H1 (cell line): Measurements from ENCODE around the gene MRPS27. TPM values are rescaled to one million over a fixed set of nuclear protein-coding genes. Genes with fewer than 3 reads are reported as not detected.
A peak's percentile ranks its signal among the peaks of the same experiment; 100 is the strongest.

Experiments used
- CTCF ChIA-PET: fragments of 300-600 bp; sonication (Branson Sonifier 250); formaldehyde crosslinking; loops from one replicate; lab custom pipeline; 2021; ENCODE audit not compliant: partially characterized antibody; lab: Charles Lee
- POLR2A ChIA-PET: fragments of 300-600 bp; sonication (Branson Sonifier 250); formaldehyde crosslinking; loops from one replicate; lab custom pipeline; 2021; ENCODE audit warnings: inconsistent platforms; ENCODE audit not compliant: partially characterized antibody; lab: Charles Lee
- DNase-seq, 2 experiments: peaks; one replicate each; pipeline versions ENCODE4 v3.0.0 to v3.0.0-alpha.2; 2010 to 2022; ENCODE audit warnings: low spot score in 2 of 2, low read depth in 1 of 2, mixed read lengths in 1 of 2
- FAIRE-seq: peaks from 2 replicates; lab custom pipeline; 2011; peaks lifted over from hg19 to GRCh38; lab: Jason Lieb, UNC
- H2AFZ ChIP-seq: 2 replicates; pipeline ENCODE4 v1.8.1; 2012; ENCODE audit warnings: low read length, inconsistent platforms
- H2AK5ac ChIP-seq: 2 replicates; pipeline ENCODE4 v1.6.1; 2013; ENCODE audit warnings: low read depth, low read length
- H2BK120ac ChIP-seq: replicated peaks from 2 replicates; pipeline ENCODE3; 2013; ENCODE audit warnings: low read depth, low read length, inconsistent platforms
- H2BK12ac ChIP-seq: 2 replicates; pipeline ENCODE4 v1.6.1; 2013; ENCODE audit warnings: low read depth, low read length
- H2BK15ac ChIP-seq: 2 replicates; pipeline ENCODE4 v1.6.1; 2013; ENCODE audit warnings: low read length
- H2BK20ac ChIP-seq: 2 replicates; pipeline ENCODE4 v1.6.1; 2013; ENCODE audit warnings: low read length
- H2BK5ac ChIP-seq: 2 replicates; pipeline ENCODE4 v1.6.1; 2013; ENCODE audit warnings: low read depth, low read length
- H3K14ac ChIP-seq: 2 replicates; pipeline ENCODE4 v1.6.1; 2013; ENCODE audit warnings: inconsistent platforms; ENCODE audit not compliant: insufficient read length
- H3K18ac ChIP-seq: 2 replicates; pipeline ENCODE4 v1.6.1; 2013; ENCODE audit warnings: low read length; ENCODE audit errors: extremely low read depth
- H3K23ac ChIP-seq: 2 replicates; pipeline ENCODE4 v1.6.1; 2013; ENCODE audit warnings: inconsistent platforms; ENCODE audit not compliant: insufficient read length
- H3K23me2 ChIP-seq: 2 replicates; pipeline ENCODE4 v1.6.1; 2013; ENCODE audit warnings: low read depth, low read length
- H3K27ac ChIP-seq: 2 replicates; pipeline ENCODE4 v1.6.1; 2011; ENCODE audit warnings: low read depth, low read length, inconsistent platforms
- H3K27me3 ChIP-seq, 4 experiments: replicated peaks in 1 of 4; 1 replicate in 1 of 4; 2 replicates in 3 of 4; pipeline versions ENCODE4 v1.6.1 to v1.8.1; 2011 to 2013; ENCODE audit warnings: low read length in 3 of 4, mild to moderate bottlenecking in 3 of 4, inconsistent platforms in 2 of 4, mixed read lengths in 2 of 4, moderate library complexity in 1 of 4; ENCODE audit not compliant: control insufficient read depth in 3 of 4, insufficient read depth in 3 of 4; ENCODE audit errors: extremely low read depth in 1 of 4
- H3K36me3 ChIP-seq, 4 experiments: 2 replicates each; pipeline versions ENCODE4 v1.6.1 to v1.8.1; 2011 to 2013; ENCODE audit warnings: mild to moderate bottlenecking in 4 of 4, low read length in 3 of 4, moderate library complexity in 2 of 4, control low read depth in 1 of 4, inconsistent platforms in 1 of 4; ENCODE audit not compliant: insufficient read depth in 4 of 4, control insufficient read depth in 2 of 4
- H3K4ac ChIP-seq: replicated peaks from 2 replicates; pipeline ENCODE3; 2013; ENCODE audit warnings: low read length, low read depth, mixed read lengths, inconsistent platforms; ENCODE audit not compliant: insufficient read length
- H3K4me1 ChIP-seq, 4 experiments: replicated peaks in 1 of 4; 1 replicate in 1 of 4; 2 replicates in 3 of 4; pipeline versions ENCODE4 v1.6.1 to v1.8.1; 2011 to 2013; ENCODE audit warnings: low read length in 3 of 4, inconsistent platforms in 2 of 4, mixed read lengths in 1 of 4; ENCODE audit not compliant: insufficient read depth in 4 of 4, control insufficient read depth in 3 of 4
- H3K4me2 ChIP-seq, 2 experiments: 2 replicates each; pipeline versions ENCODE4 v1.6.1 to v1.8.1; 2011 to 2013; ENCODE audit warnings: low read depth in 2 of 2, low read length in 2 of 2, control low read depth in 1 of 2, inconsistent platforms in 1 of 2, mild to moderate bottlenecking in 1 of 2; ENCODE audit not compliant: insufficient read depth in 1 of 2
- H3K4me3 ChIP-seq, 4 experiments: fragments of 200-600, 300-600 bp in 1 of 4; sonication (generic), shearing (Covaris generic), sonication (Bioruptor Twin) in 1 of 4; 2 replicates each; pipeline versions ENCODE4 v1.5.1 to v1.8.1; 2011 to 2016; ENCODE audit warnings: low read length in 4 of 4, low read depth in 3 of 4, control low read depth in 2 of 4, inconsistent platforms in 2 of 4, mild to moderate bottlenecking in 2 of 4, mixed read lengths in 1 of 4, moderate library complexity in 1 of 4; ENCODE audit not compliant: insufficient read depth in 2 of 4; ENCODE audit errors: extremely low read depth in 1 of 4
- H3K56ac ChIP-seq: replicated peaks from 2 replicates; pipeline ENCODE3; 2013; ENCODE audit warnings: low read depth, mild to moderate bottlenecking, mixed read lengths, low read length, inconsistent platforms; ENCODE audit not compliant: insufficient read length
- H3K79me1 ChIP-seq: 2 replicates; pipeline ENCODE4 v1.6.1; 2013; ENCODE audit warnings: low read depth, low read length, control low read depth
- H3K79me2 ChIP-seq, 2 experiments: 2 replicates each; pipeline versions ENCODE4 v1.6.1 to v1.8.1; 2012 to 2013; ENCODE audit warnings: low read length in 2 of 2, mild to moderate bottlenecking in 2 of 2, inconsistent platforms in 1 of 2; ENCODE audit not compliant: insufficient read depth in 2 of 2, control insufficient read depth in 1 of 2
- H3K9ac ChIP-seq, 4 experiments: replicated peaks in 1 of 4; 1 replicate in 1 of 4; 2 replicates in 3 of 4; pipeline versions ENCODE4 v1.6.1 to v1.8.1; 2011 to 2013; ENCODE audit warnings: low read depth in 3 of 4, low read length in 3 of 4, control low read depth in 2 of 4, mild to moderate bottlenecking in 2 of 4, moderate library complexity in 2 of 4, inconsistent platforms in 1 of 4; ENCODE audit errors: extremely low read depth in 1 of 4
- H3K9me3 ChIP-seq, 2 experiments: 2 replicates each; pipeline versions ENCODE4 v1.6.1 to v1.8.1; 2012 to 2013; ENCODE audit warnings: mild to moderate bottlenecking in 2 of 2, moderate library complexity in 2 of 2, control low read depth in 1 of 2, inconsistent platforms in 1 of 2, low read depth in 1 of 2, low read length in 1 of 2, mixed read lengths in 1 of 2; ENCODE audit not compliant: insufficient read depth in 2 of 2
- H4K20me1 ChIP-seq, 2 experiments: replicated peaks in 1 of 2; 2 replicates each; pipeline versions ENCODE3 to v1.8.1; 2011 to 2013; ENCODE audit warnings: inconsistent platforms in 2 of 2, low read length in 2 of 2, mild to moderate bottlenecking in 1 of 2; ENCODE audit not compliant: insufficient read depth in 2 of 2, control insufficient read depth in 1 of 2
- H4K5ac ChIP-seq: 2 replicates; pipeline ENCODE4 v1.6.1; 2013; ENCODE audit warnings: low read length, low read depth, mixed read lengths, inconsistent platforms; ENCODE audit not compliant: insufficient read length
- H4K8ac ChIP-seq: 2 replicates; pipeline ENCODE4 v1.8.0; 2013; ENCODE audit warnings: mild to moderate bottlenecking, moderate library complexity, low read length, inconsistent platforms; ENCODE audit not compliant: insufficient read depth; ENCODE audit errors: extremely low read depth
- H4K91ac ChIP-seq: replicated peaks from 2 replicates; pipeline ENCODE3; 2013; ENCODE audit warnings: low read length, mixed read lengths, inconsistent platforms; ENCODE audit not compliant: insufficient read length
- ATF2 ChIP-seq: IDR thresholded peaks from 2 replicates; pipeline ENCODE4 v1.6.1; 2012; ENCODE audit warnings: low read length, inconsistent platforms
- CREB1 ChIP-seq: IDR thresholded peaks from 2 replicates; pipeline ENCODE4 v1.6.1; 2012; ENCODE audit warnings: inconsistent platforms
- GTF2F1 ChIP-seq: IDR thresholded peaks from 2 replicates; pipeline ENCODE4 v1.6.1; 2012; ENCODE audit warnings: low read depth, low read length, improper control_type of control experiment, borderline replicate concordance
- HDAC6 ChIP-seq: IDR thresholded peaks from one replicate; pipeline ENCODE4 v1.7.1; 2012; ENCODE audit warnings: low read depth, mild to moderate bottlenecking, inconsistent platforms, low read length, moderate library complexity
- JUN ChIP-seq: IDR thresholded peaks from 2 replicates; pipeline ENCODE4 v1.6.1; 2011; ENCODE audit warnings: low read depth, mild to moderate bottlenecking, improper control_type of control experiment, low read length
- KDM1A ChIP-seq: fragments of 200-600, 300-600 bp; sonication (generic); IDR thresholded peaks from 2 replicates; pipeline ENCODE4 v1.7.1; 2016; ENCODE audit warnings: mild to moderate bottlenecking, low read length, borderline replicate concordance
- KDM4A ChIP-seq: IDR thresholded peaks from one replicate; pipeline ENCODE4 v1.7.1; 2012; ENCODE audit warnings: low read depth, mild to moderate bottlenecking, moderate library complexity, low read length, inconsistent platforms; ENCODE audit not compliant: severe bottlenecking
- KDM5A ChIP-seq: fragments of 200-600 bp; IDR thresholded peaks from 2 replicates; pipeline ENCODE4 v1.7.1; 2012; ENCODE audit warnings: mild to moderate bottlenecking, low read length, inconsistent platforms, mixed read lengths
- PHF8 ChIP-seq: fragments of 200-600 bp; sonication (generic); conservative IDR thresholded peaks from 2 replicates; pipeline ENCODE4 v1.7.1; 2012; ENCODE audit warnings: low read depth, mild to moderate bottlenecking, inconsistent platforms, low read length, moderate library complexity
- POU5F1 ChIP-seq: IDR thresholded peaks from 2 replicates; pipeline ENCODE4 v1.6.1; 2011; ENCODE audit warnings: low read depth, mild to moderate bottlenecking, low read length, moderate library complexity
- TEAD4 ChIP-seq: IDR thresholded peaks from 2 replicates; pipeline ENCODE4 v1.6.1; 2012; ENCODE audit warnings: low read depth, low read length, inconsistent platforms, mixed read lengths
- WGBS, 2 experiments: shearing (Covaris generic) in 1 of 2; methylation state at CpG; one replicate each; pipeline versions ENCODE4 v1.1.6 to v1.1.7; 2013 to 2015; ENCODE audit warnings: low lambda C conversion rate in 2 of 2, mixed read lengths in 2 of 2, inconsistent platforms in 1 of 2, low coverage in 1 of 2, missing lambda C conversion rate in 1 of 2; ENCODE audit not compliant: insufficient replicate concordance in 2 of 2, insufficient coverage in 1 of 2, insufficient read length in 1 of 2; ENCODE audit errors: extremely low coverage in 1 of 2, missing lambda C conversion rate in 1 of 2; 5-methylcytosine and 5-hydroxymethylcytosine counted together
- polyA plus RNA-seq, 7 experiments: library from polyadenylated mRNA; depleted of rRNA in 3 of 7; stranded (reverse) in 5 of 7; unstranded in 2 of 7; fragments of >200 nt in 5 of 7; fragments of 200-250 nt in 2 of 7; gene quantifications; 1 replicate in 5 of 7; 2 replicates in 1 of 7; 4 replicates in 1 of 7; pipeline versions ENCODE4 v1.2.1 to v1.2.3, GENCODE V29; 2011 to 2013; ENCODE audit warnings: missing spikeins in 2 of 7, mixed read lengths in 2 of 7
- total RNA-seq: library from RNA; stranded (reverse); fragmentation: NEBNext Ultra II Directional; extraction: Animal tissue kit (Norgen Biotek cat#: 25700); gene quantifications from 2 replicates; pipeline ENCODE4 v1.2.1, GENCODE V29; 2021

Gene MRPS27
- total and polyA plus RNA-seq, 2 of the 8 experiments (the other 6 are each of a cell fraction or from before 2014, with no cell fraction given) = 93.2 to 102 TPM

- no peaks in the 10 kb centered on the region for H3K9me3 ChIP-seq
- TF ChIP-seq CREB1 (no peak), POU5F1 (no peak), PHF8 (no peak), TEAD4 (no peak), GTF2F1 (no peak), JUN (no peak), ATF2 (no peak), KDM5A (no peak), KDM4A (no peak), KDM1A (no peak), HDAC6 (no peak)
- TF ChIP-seq, all 59 proteins: peak for 0
- DNase-seq (no peak), FAIRE-seq (no peak)
- peak overlapping the region in 1 of 2 experiments; percentile 14; a peak in 1 of 4 replicates for H3K4me2 ChIP-seq
- no peaks in the 10 kb centered on the region for H3K79me1 ChIP-seq
- no peak overlapping the region for H4K8ac ChIP-seq
- peaks cover 3 to 14% (median 7%) of the 10 kb centered on the region in 4 experiments; a peak in 5 of 8 replicates for H3K36me3 ChIP-seq
- H4K5ac ChIP-seq = no peak overlapping the region
- H4K91ac ChIP-seq = no peak overlapping the region
- H3K79me2 ChIP-seq = 0 out of 4 replicates have a peak, but pooled peaks cover 0 to 2% of the 10 kb centered on the region in 2 experiments
- H3K18ac ChIP-seq = no peak overlapping the region
- CTCF ChIA-PET = interaction anchor here (1.1 to 4.1 kb wide), 2 partner anchors 9 to 21 kb away, joined by 3 to 19 read pairs; no protein-coding TSS in a partner anchor
- H2BK20ac ChIP-seq = no peak overlapping the region
- H2BK15ac ChIP-seq = no peak overlapping the region
- H3K4me1 ChIP-seq = peaks cover 0 to 19% (median 13%) of the 10 kb centered on the region in 4 experiments; a peak in 4 of 7 replicates
- H3K27ac ChIP-seq = 0 out of 2 replicates have a peak overlapping the region, but pooled peaks have one; percentile 8
- H2BK12ac ChIP-seq = no peak overlapping the region; the same call in 1 of the 2 replicates
- no peak overlapping the region for H3K4me3 ChIP-seq
- 89% methylated on average over 1 of the region's 1 CpG; no CpG with 5 or more reads in 1 of the 2 experiments for WGBS, 2 experiments
- no peak overlapping the region for H3K56ac ChIP-seq
- no peaks in the 10 kb centered on the region for H4K20me1 ChIP-seq
- H2AFZ ChIP-seq = no peak overlapping the region
- H3K23me2 ChIP-seq = no peaks in the 10 kb centered on the region
- H3K27me3 ChIP-seq = no peaks in the 10 kb centered on the region
- H3K14ac ChIP-seq = no peak overlapping the region
- no peak overlapping the region for H2BK120ac ChIP-seq
- POLR2A ChIA-PET = no interaction called here
- H2BK5ac ChIP-seq = no peak overlapping the region
- no peak overlapping the region for H3K9ac ChIP-seq
- no peak overlapping the region for H2AK5ac ChIP-seq
- no peak overlapping the region for H3K23ac ChIP-seq
- no peak overlapping the region for H3K4ac ChIP-seq
These were observed 84.3 kb downstream of the MRPS27 start for GRCh38 chr5:72235725-72236124.
